Left lung (tissue), 10 donors: ENCODE results near the gene CAPN3. TPM values are rescaled to one million over a fixed set of nuclear protein-coding genes. Genes with fewer than 3 reads are reported as not detected.

ENCODE experiments used
- ATAC-seq: fragments of 200-7000 bp; cut with Tn5 transposase; one replicate; pipeline ENCODE4 v1.9.1; 2020; ENCODE audit warnings: moderate library complexity
- DNase-seq, 4 donors: peaks; one replicate each; pipeline ENCODE4 v3.0.0-alpha.2; 2013 to 2020
- H3K27ac ChIP-seq, 2 donors: fragments of 200-600 bp; sonication (generic) in 1 of 2; one replicate each; pipeline versions ENCODE4 v1.5.0 to v1.8.0; 2020 to 2021
- H3K27me3 ChIP-seq, 2 donors: fragments of 200-600 bp; sonication (generic) in 1 of 2; one replicate each; pipeline versions ENCODE4 v1.5.0 to v1.8.0; 2020 to 2021
- H3K36me3 ChIP-seq, 2 donors: fragments of 200-600 bp; sonication (generic) in 1 of 2; one replicate each; pipeline versions ENCODE4 v1.5.0 to v1.8.0; 2020 to 2021
- H3K4me1 ChIP-seq, 2 donors: fragments of 200-600 bp; one replicate each; pipeline ENCODE4 v1.8.0; 2021
- H3K4me3 ChIP-seq, 2 donors: fragments of 200-600 bp; sonication (generic) in 1 of 2; one replicate each; pipeline versions ENCODE4 v1.5.0 to v1.8.0; 2020 to 2021; ENCODE audit warnings: mild to moderate bottlenecking in 1 of 2
- H3K9me3 ChIP-seq, 2 donors: fragments of 200-600 bp; sonication (generic) in 1 of 2; one replicate each; pipeline versions ENCODE4 v1.5.0 to v1.8.0; 2020 to 2021
- CTCF ChIP-seq, 2 donors: fragments of 200-600 bp; sonication (generic) in 1 of 2; IDR thresholded peaks; one replicate each; pipeline versions ENCODE4 v1.5.0 to v1.8.0; 2021; ENCODE audit warnings: antibody characterized with exemption in 2 of 2
- intact Hi-C, 2 donors: fragments of 100-400 bp; cut with DNase I; formaldehyde crosslinking; loops; one replicate each; pipeline versions ENCODE4 v1.11.2 to v1.14.2; 2022
- polyA plus RNA-seq, 6 donors: library from polyadenylated mRNA; unstranded; fragments of 120-200 nt; gene quantifications; one replicate each; pipeline ENCODE4 v1.2.1, GENCODE V29; 2013; ENCODE audit not compliant: insufficient read length in 6 of 6
- total RNA-seq, 2 donors: library from RNA; stranded (reverse); fragmentation: NEBNext Ultra II Directional; extraction: Animal tissue kit (Norgen Biotek cat#: 25700); gene quantifications; one replicate each; pipeline ENCODE4 v1.2.1, GENCODE V29; 2021
- donor health status: DM: no; HTN: yes; CAD: no.
- donor health status: DM: no; HTN: no; CAD: no.

The CAPN3 gene
- total and polyA plus RNA-seq, 8 donors: 12.4 to 32.9 (median 17.4) TPM

DNA sequence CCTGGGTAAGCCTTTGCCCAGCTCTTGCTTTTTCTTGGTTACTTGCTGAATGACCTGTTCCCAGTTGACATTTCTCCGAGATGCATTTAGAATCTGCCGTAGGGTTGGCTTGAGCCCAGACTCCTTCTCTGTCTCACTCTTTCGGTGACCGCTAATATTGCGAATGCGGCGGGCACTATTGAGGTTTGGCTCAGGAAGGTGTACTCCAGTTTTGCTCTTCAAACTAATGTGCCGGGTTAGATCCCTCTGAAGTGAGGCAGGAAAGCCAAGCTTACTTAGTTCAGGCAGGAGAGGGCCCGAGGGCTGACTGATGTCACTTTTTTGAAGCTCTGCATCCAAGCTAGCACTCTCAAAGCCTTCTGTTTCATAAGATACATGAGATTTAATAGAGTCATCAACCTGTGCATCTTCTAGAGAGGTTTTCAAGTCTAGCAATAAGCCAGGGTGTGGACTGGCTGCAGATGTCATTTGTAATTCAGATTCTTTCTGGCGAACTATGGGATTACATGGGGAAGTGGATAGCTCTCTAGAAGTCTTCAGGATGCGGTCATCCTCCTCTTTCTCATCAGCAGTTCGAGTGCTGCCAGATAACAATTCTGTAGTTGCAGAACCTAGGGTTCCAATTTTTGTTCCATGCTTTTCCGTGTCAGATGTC, 90.6 kb downstream of the CAPN3 start:
- Histone ChIP-seq H3K4me1 (peaks cover 0 to 9% of the 10 kb centered on the region in 2 donors), H3K27ac (peak overlapping the region; percentile 28 to 37), H3K27me3 (no peaks in the 10 kb centered on the region), H3K36me3 (peaks cover 2 to 89% of the 10 kb centered on the region in 2 donors), H3K9me3 (no peaks in the 10 kb centered on the region), H3K4me3 (no peak overlapping the region)
- peak in 1 of 4 donors; percentile 35 for DNase-seq
- intact Hi-C loops: no loop called here
- peak; percentile 80 for ATAC-seq
- TF ChIP-seq CTCF (IDR thresholded peaks at IDR 0.05): no peak

DNA sequence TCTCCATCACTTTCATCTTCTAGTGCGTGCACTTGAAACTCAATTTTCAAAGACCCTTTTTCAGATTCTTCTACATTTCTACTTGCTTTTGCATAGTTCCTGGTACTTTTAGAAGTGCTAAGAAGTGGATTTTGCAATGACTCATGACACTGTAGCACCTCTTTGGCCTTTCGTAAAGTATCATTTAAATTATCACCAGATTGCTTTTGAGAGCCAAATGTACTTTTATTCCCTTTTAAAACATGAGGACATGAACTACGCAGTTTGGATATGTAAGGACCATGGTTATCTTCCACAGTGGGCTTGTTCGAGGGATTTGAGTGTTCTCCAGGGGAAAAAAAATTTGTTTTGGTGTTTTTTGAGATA, 91.1 kb downstream of the CAPN3 start:
- intact Hi-C loops: no loop called here
- H3K4me3 ChIP-seq: no peak overlapping the region
- H3K4me1 ChIP-seq: peaks cover 0 to 9% of the 10 kb centered on the region in 2 donors
- DNase-seq (no peak), ATAC-seq (peak; percentile 62)
- peaks cover 0 to 84% of the 10 kb centered on the region in 2 donors for H3K36me3 ChIP-seq
- no peaks in the 10 kb centered on the region for H3K9me3 ChIP-seq
- TF ChIP-seq CTCF (IDR thresholded peaks at IDR 0.05): no peak
- H3K27me3 ChIP-seq: no peaks in the 10 kb centered on the region
- peak overlapping the region; percentile 37 to 49 for H3K27ac ChIP-seq

GRCh38 chr15:42453826-42454225, 94.5 kb downstream of the CAPN3 start:
- no peaks in the 10 kb centered on the region for H3K27me3 ChIP-seq
- H3K27ac ChIP-seq: no peak overlapping the region
- peaks cover 0 to 50% of the 10 kb centered on the region in 2 donors for H3K36me3 ChIP-seq
- no peak for TF ChIP-seq CTCF (IDR thresholded peaks at IDR 0.05)
- no peaks in the 10 kb centered on the region for H3K9me3 ChIP-seq
- ATAC-seq (no peak), DNase-seq (no peak)
- no peak overlapping the region for H3K4me3 ChIP-seq
- intact Hi-C loops: no loop called here
- peaks cover 15 to 19% of the 10 kb centered on the region in 2 donors for H3K4me1 ChIP-seq

DNA sequence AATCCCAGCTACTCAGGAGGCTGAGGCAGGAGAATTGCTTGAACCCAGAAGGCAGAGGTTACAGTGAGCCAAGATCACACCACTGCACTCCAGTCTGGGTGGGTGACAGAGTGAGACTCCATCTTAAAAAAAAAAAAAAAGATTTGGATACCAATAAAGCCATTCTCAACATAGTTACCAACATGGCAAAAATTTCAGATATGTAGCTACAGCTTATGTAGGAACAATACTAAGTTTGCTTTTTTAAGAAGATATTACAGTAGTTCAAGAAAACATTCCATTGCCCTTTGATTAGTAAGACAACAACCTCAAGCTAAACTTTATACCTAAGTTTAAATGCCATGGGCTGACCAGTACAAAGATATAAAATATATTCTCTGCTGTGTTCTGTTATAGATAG, 97.2 kb downstream of the CAPN3 start:
- intact Hi-C loops: no loop called here
- H3K9me3 ChIP-seq: no peaks in the 10 kb centered on the region
- H3K27ac ChIP-seq: peak overlapping the region; percentile 79 to 89
- DNase-seq (peak in 1 of 4 donors; percentile 9), ATAC-seq (no peak)
- no peaks in the 10 kb centered on the region for H3K27me3 ChIP-seq
- peaks cover 0 to 24% of the 10 kb centered on the region in 2 donors for H3K36me3 ChIP-seq
- peak overlapping the region in 1 of 2 donors; percentile 10 for H3K4me3 ChIP-seq
- no peak for TF ChIP-seq CTCF (IDR thresholded peaks at IDR 0.05)
- H3K4me1 ChIP-seq: peaks cover 6 to 27% of the 10 kb centered on the region in 2 donors

DNA sequence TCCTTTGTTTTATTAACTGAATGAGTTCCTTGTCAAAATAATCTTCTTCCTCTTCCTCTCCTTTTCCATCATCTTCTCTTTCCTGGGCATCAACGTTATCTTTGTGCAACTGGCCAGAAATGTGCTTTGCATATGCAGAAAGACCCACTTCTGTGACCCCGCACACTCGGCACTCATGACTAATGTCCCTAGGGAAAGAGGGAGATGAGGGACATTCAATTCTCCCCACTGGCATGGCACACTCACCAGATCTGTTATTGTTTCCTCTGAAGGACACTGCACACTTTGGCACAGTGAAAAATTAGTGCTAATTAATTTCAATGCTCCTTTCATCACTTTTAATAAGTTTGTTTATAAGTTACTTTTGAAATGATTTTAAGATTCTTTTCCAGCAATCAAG, 97.7 kb downstream of the CAPN3 start:
- TF ChIP-seq CTCF (IDR thresholded peaks at IDR 0.05): no peak

More for the DNA sequence above, 97.7 kb downstream of the CAPN3 start:
- ATAC-seq: peak; percentile 15
- peak in 1 of 4 donors; percentile 19 for DNase-seq
- H3K27me3 ChIP-seq: no peaks in the 10 kb centered on the region
- peaks cover 6 to 29% of the 10 kb centered on the region in 2 donors for H3K4me1 ChIP-seq
- H3K36me3 ChIP-seq: peaks cover 0 to 21% of the 10 kb centered on the region in 2 donors
- H3K27ac ChIP-seq: peak overlapping the region; percentile 79 to 89
- intact Hi-C loops: no loop called here
- H3K4me3 ChIP-seq: peak overlapping the region in 1 of 2 donors; percentile 10
- no peaks in the 10 kb centered on the region for H3K9me3 ChIP-seq
